OCI-LY1 (cell line): Measurements from ENCODE around the gene ITIH4.

Experiments
- H2AFZ ChIP-seq: fragments of 200-600 bp; sonication (generic), shearing (Covaris generic); 2 replicates; pipeline ENCODE4 v1.6.0; 2014; ENCODE audit warnings: antibody characterized with exemption, mild to moderate bottlenecking, low read length
- H3F3A ChIP-seq: fragments of 200-600 bp; sonication (generic), shearing (Covaris generic); 2 replicates; pipeline ENCODE4 v1.6.0; 2014; ENCODE audit warnings: mild to moderate bottlenecking, antibody characterized with exemption, low read length, moderate library complexity; ENCODE audit not compliant: insufficient read depth
- H3K27ac ChIP-seq: fragments of 200-600 bp; sonication (generic); 2 replicates; pipeline ENCODE4 v1.5.1; 2014; ENCODE audit warnings: low read length, mixed run types, mild to moderate bottlenecking, low read depth; ENCODE audit not compliant: poor library complexity, severe bottlenecking
- H3K27me3 ChIP-seq: fragments of 200-600 bp; sonication (generic); 2 replicates; pipeline ENCODE4 v1.6.0; 2014; ENCODE audit warnings: antibody characterized with exemption, mild to moderate bottlenecking, low read length, moderate library complexity; ENCODE audit not compliant: insufficient read depth
- H3K36me3 ChIP-seq: fragments of 200-600 bp; sonication (generic); 2 replicates; pipeline ENCODE4 v1.6.1; 2014; ENCODE audit warnings: mild to moderate bottlenecking, antibody characterized with exemption, low read length, moderate library complexity, mixed read lengths; ENCODE audit not compliant: insufficient read depth
- H3K4me1 ChIP-seq: fragments of 200-600 bp; sonication (generic); 2 replicates; pipeline ENCODE4 v1.5.1; 2014; ENCODE audit warnings: mild to moderate bottlenecking, low read length, moderate library complexity; ENCODE audit not compliant: insufficient read depth, severe bottlenecking
- H3K4me2 ChIP-seq: fragments of 200-600 bp; sonication (generic), shearing (Covaris generic); 2 replicates; pipeline ENCODE4 v1.6.1; 2014; ENCODE audit warnings: low read length
- H3K4me3 ChIP-seq: fragments of 200-600 bp; sonication (generic); 2 replicates; pipeline ENCODE4 v1.5.1; 2014; ENCODE audit warnings: low read length, low read depth, mild to moderate bottlenecking, mixed read lengths; ENCODE audit not compliant: poor library complexity, severe bottlenecking
- H3K79me2 ChIP-seq: fragments of 200-600 bp; shearing (Covaris generic); 2 replicates; pipeline ENCODE4 v1.6.1; 2016; ENCODE audit warnings: mixed run types, low read length, mixed read lengths; ENCODE audit not compliant: insufficient read depth
- H3K9ac ChIP-seq: fragments of 200-600 bp; sonication (generic), shearing (Covaris generic); 2 replicates; pipeline ENCODE4 v1.6.1; 2014; ENCODE audit warnings: mild to moderate bottlenecking, low read length, mixed read lengths
- H3K9me2 ChIP-seq: fragments of 200-600 bp; sonication (generic), shearing (Covaris generic); 2 replicates; pipeline ENCODE4 v1.6.1; 2014; ENCODE audit warnings: low read depth, mild to moderate bottlenecking, low read length, mixed read lengths
- H3K9me3 ChIP-seq: fragments of 200-600 bp; shearing (Covaris generic); 2 replicates; pipeline ENCODE4 v1.6.1; 2014; ENCODE audit warnings: low read length, mixed read lengths
- H4K20me1 ChIP-seq: fragments of 200-600 bp; sonication (generic), shearing (Covaris generic); 2 replicates; pipeline ENCODE4 v1.6.0; 2016; ENCODE audit warnings: mild to moderate bottlenecking, low read length; ENCODE audit not compliant: insufficient read depth
- EZH2 ChIP-seq: fragments of 200-600 bp; sonication (generic), shearing (Covaris generic); IDR thresholded peaks from 2 replicates; pipeline ENCODE4 v1.8.0; 2017; ENCODE audit warnings: borderline replicate concordance, mixed run types, mild to moderate bottlenecking, antibody characterized with exemption, low read length, moderate library complexity, mixed read lengths
- TF ChIP-seq, protein P1 (sequence below): fragments of 200-600 bp; sonication (generic), shearing (Covaris generic); IDR thresholded peaks from 2 replicates; pipeline ENCODE4 v1.5.1; 2017; ENCODE audit warnings: mild to moderate bottlenecking, antibody characterized with exemption, low read length, moderate library complexity, mixed read lengths

ITIH4 gene

DNA sequence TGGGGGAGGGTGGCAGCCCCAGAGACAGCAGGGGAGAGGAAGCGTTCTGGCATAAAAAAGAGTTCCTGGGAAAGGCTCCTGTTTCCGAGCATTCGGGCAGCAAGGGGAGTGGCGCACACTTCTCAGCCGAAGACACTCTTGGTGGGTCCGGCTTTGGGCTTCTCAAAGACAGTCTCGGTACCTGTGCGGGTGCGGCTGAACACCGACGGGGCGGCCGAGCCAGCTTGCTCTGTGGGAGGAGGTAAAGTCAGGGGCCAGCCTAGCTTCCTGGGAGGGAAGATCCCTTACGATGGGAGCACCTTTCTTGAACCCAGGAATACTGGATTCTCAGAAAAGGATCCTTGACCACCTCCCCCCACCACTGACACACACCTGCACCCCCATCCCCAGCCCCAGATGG, 2.7 kb upstream of the ITIH4 start:
- Histone ChIP-seq H4K20me1 (no peaks in the 10 kb centered on the region), H2AFZ (no peak overlapping the region), H3K9me3 (no peaks in the 10 kb centered on the region), H3K27ac (no peak overlapping the region), H3K36me3 (no peaks in the 10 kb centered on the region), H3K4me3 (no peak overlapping the region), H3K9ac (no peak overlapping the region), H3K9me2 (no peaks in the 10 kb centered on the region), H3K27me3 (no peaks in the 10 kb centered on the region), H3K4me1 (no peaks in the 10 kb centered on the region), H3K79me2 (no peaks in the 10 kb centered on the region), H3F3A (no peaks in the 10 kb centered on the region), H3K4me2 (no peak overlapping the region)
- TF ChIP-seq EZH2: no peak
- TF ChIP-seq, protein P1, sequence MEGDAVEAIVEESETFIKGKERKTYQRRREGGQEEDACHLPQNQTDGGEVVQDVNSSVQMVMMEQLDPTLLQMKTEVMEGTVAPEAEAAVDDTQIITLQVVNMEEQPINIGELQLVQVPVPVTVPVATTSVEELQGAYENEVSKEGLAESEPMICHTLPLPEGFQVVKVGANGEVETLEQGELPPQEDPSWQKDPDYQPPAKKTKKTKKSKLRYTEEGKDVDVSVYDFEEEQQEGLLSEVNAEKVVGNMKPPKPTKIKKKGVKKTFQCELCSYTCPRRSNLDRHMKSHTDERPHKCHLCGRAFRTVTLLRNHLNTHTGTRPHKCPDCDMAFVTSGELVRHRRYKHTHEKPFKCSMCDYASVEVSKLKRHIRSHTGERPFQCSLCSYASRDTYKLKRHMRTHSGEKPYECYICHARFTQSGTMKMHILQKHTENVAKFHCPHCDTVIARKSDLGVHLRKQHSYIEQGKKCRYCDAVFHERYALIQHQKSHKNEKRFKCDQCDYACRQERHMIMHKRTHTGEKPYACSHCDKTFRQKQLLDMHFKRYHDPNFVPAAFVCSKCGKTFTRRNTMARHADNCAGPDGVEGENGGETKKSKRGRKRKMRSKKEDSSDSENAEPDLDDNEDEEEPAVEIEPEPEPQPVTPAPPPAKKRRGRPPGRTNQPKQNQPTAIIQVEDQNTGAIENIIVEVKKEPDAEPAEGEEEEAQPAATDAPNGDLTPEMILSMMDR: no peak

DNA sequence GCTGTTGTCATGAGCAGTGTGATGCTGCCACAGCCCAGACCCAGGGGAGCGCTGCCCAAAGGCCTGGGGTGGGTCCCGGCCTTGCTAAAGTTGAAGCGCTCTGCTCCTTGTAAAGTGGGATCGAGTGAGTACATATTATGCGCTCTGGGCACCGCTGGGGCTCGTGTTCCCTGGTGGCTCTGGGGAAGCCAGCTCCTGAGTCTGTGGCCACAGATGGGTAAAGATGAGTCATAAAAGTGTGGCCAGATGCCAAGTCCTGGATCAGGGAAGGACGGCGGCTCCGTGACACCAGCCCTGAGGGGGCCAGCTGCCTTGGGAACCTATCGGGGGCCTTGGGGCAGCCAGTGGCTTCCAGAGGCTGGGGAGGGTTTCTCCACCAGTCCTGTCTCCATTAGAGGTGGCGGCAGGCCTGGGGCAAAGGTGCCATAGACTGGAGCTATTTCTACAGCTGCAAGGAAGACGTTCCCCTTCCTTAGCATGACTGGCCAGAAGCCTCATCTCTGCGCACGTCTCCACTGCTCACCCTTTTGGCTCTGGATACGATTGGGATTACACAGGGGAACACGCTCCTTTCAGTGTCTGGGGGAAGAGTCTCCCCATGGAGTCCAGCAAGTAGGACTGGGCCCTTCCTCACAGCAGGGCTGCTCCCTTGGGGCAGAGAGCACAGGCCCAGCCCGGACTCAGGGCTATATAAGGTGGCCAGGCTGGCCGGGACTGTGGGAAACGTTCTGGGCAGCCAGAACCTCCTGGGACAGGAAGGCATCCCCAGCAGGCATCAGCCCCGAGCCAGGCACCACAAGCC, 1.2 kb upstream of the ITIH4 start:
- H3K9me2 ChIP-seq: no peaks in the 10 kb centered on the region
- no peaks in the 10 kb centered on the region for H3K4me1 ChIP-seq
- H3K27me3 ChIP-seq: no peaks in the 10 kb centered on the region
- H3K36me3 ChIP-seq: no peaks in the 10 kb centered on the region
- H3K9ac ChIP-seq: no peak overlapping the region
- H4K20me1 ChIP-seq: no peaks in the 10 kb centered on the region
- H3K79me2 ChIP-seq: no peaks in the 10 kb centered on the region
- H3K4me2 ChIP-seq: no peak overlapping the region
- H3K27ac ChIP-seq: no peak overlapping the region
- H3K9me3 ChIP-seq: no peaks in the 10 kb centered on the region
- no peak overlapping the region for H3K4me3 ChIP-seq
- H3F3A ChIP-seq: no peaks in the 10 kb centered on the region
- no peak for TF ChIP-seq EZH2
- TF ChIP-seq, protein P1: no peak
- H2AFZ ChIP-seq: no peak overlapping the region

DNA sequence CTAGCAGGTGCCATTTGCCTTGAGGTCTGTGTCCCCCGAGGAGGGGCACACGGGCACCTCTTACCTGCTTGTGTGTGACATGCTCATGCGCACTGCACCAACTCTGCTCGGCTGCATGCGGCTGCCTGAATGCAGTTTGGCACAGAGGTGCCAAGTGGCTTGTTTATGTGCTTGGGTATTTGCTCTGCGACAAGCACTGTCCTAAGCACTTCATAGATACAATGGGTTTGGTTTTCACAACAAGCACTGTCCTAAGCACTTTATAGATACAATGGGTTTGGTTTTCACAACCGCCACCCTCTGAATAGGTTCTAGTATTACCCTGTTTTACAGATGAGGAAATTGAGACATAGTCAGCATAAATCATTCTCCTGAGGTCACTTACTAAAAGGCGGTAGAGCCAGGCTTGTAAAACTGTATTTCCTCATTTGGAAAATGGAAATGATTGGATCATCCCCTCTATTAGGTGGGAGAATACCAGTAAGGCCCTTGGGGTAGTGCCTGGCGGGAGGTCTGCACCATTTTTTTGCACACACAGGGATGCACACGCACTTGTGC, 487 bp downstream of the ITIH4 start:
- Histone ChIP-seq H3K4me1 (no peaks in the 10 kb centered on the region), H3K9me2 (no peaks in the 10 kb centered on the region), H2AFZ (no peak overlapping the region), H3K27ac (no peak overlapping the region), H3K4me3 (no peak overlapping the region), H3K9me3 (no peaks in the 10 kb centered on the region), H3K36me3 (no peaks in the 10 kb centered on the region), H3F3A (no peaks in the 10 kb centered on the region), H3K4me2 (no peak overlapping the region), H3K9ac (no peak overlapping the region), H3K27me3 (no peaks in the 10 kb centered on the region), H3K79me2 (no peaks in the 10 kb centered on the region), H4K20me1 (no peaks in the 10 kb centered on the region)
- TF ChIP-seq EZH2: no peak

DNA sequence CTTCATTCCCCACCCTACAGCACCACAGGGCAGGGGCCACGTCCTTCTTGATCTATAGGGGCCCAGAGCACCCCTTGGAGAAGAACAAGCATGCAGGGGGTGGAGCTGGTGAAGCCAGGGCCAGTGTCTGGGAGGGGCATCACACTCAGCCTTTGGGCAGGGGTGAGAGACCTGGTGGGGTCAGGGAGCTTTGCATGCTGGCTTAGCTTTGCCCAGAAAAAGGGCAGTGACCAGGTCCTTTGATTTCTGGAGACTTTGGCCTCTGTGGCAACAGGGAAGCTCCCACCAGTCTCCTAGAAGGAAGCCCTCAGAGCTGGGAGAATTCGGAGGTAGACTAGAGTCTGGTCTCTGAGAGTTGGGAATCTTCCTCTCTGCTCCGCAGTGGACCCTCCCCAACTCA, 990 bp downstream of the ITIH4 start:
- Histone ChIP-seq H2AFZ (no peak overlapping the region), H3K9ac (no peak overlapping the region), H3K27me3 (no peaks in the 10 kb centered on the region), H3F3A (no peaks in the 10 kb centered on the region), H3K4me2 (no peak overlapping the region), H3K4me3 (no peak overlapping the region), H3K4me1 (no peaks in the 10 kb centered on the region), H3K79me2 (no peaks in the 10 kb centered on the region), H3K27ac (no peak overlapping the region), H4K20me1 (no peaks in the 10 kb centered on the region), H3K36me3 (no peaks in the 10 kb centered on the region), H3K9me2 (no peaks in the 10 kb centered on the region), H3K9me3 (no peaks in the 10 kb centered on the region)
- TF ChIP-seq EZH2: no peak
- TF ChIP-seq, protein P1: no peak
